ENCODE measurements around the gene TNFRSF13B.

The TNFRSF13B gene

DNA sequence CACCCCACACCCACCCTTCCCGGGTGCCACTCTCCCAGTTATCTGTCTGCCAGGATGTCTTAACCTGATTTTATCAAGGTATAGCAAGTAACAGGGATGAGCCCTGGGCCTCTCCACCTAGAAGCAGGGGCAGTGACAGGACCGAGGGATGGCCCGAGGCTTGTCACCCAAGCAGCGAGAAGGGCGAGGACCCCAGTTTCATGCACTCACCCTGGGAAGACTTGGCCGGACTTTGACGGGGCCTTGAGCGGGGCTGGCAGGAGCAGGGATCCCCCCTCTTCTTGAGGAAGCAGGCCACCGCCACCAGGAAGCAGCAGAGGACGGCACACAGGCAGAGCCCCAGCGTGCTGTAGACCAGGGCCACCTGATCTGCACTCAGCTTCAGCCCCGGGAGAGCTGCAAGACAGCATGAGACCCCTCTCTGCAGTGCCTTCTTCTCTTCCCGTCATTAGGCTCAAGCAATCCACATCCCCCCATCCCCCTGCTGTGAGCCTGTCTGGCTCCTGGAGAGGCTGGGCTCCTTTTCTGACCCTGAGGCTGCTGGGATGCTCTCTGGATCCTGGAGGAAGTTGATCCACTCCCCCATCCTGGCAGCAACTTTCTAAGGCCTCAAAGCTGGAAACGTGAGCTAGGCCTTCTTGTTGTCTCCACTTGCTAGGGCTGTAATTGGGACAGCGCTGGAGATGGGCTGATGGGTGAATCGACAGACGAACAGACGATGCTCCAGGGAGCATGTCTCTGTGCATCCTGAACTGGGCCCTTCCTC, 31.6 kb downstream of the TNFRSF13B start:
- H3K4me3 ChIP-seq (replicated peaks; ENCODE audit: low read depth, low read length): no peak overlapping the region
- no peak for DNase-seq (ENCODE audit: low read depth)
- TF ChIP-seq, protein P1, sequence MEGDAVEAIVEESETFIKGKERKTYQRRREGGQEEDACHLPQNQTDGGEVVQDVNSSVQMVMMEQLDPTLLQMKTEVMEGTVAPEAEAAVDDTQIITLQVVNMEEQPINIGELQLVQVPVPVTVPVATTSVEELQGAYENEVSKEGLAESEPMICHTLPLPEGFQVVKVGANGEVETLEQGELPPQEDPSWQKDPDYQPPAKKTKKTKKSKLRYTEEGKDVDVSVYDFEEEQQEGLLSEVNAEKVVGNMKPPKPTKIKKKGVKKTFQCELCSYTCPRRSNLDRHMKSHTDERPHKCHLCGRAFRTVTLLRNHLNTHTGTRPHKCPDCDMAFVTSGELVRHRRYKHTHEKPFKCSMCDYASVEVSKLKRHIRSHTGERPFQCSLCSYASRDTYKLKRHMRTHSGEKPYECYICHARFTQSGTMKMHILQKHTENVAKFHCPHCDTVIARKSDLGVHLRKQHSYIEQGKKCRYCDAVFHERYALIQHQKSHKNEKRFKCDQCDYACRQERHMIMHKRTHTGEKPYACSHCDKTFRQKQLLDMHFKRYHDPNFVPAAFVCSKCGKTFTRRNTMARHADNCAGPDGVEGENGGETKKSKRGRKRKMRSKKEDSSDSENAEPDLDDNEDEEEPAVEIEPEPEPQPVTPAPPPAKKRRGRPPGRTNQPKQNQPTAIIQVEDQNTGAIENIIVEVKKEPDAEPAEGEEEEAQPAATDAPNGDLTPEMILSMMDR (IDR thresholded peaks at IDR 0.05; ENCODE audit: low read length, missing control alignments): no peak

DNA sequence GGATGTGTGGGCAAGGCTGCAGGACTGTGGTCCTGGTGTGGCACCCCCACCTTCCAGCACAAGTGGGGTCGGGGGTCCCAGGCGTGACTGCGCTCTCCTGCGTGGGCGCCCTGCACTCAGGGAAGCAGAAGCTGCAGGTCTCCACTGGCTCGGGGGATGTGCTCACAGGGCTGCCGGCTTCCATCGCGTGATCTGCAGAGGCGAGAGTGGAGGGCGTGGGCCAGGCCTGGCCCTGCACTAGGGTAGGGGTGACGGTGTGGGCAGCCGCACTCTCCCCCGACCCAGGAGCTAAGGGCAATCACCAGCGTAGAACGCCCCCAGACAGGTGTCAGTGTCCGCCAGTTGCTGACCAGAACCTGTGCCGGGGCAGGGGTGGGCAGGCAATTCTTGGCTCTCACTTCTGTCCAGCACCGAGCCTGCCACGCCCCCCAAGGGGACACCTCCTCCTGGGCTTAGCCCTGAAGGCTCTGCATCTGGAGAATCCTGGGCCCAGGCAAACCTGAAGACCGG, 32.3 kb downstream of the TNFRSF13B start:
- DNase-seq (ENCODE audit: low read depth): no peak
- no peak overlapping the region for H3K4me3 ChIP-seq (replicated peaks; ENCODE audit: low read depth, low read length)
- TF ChIP-seq, protein P1 (IDR thresholded peaks at IDR 0.05; ENCODE audit: low read length, missing control alignments): no peak

DNA sequence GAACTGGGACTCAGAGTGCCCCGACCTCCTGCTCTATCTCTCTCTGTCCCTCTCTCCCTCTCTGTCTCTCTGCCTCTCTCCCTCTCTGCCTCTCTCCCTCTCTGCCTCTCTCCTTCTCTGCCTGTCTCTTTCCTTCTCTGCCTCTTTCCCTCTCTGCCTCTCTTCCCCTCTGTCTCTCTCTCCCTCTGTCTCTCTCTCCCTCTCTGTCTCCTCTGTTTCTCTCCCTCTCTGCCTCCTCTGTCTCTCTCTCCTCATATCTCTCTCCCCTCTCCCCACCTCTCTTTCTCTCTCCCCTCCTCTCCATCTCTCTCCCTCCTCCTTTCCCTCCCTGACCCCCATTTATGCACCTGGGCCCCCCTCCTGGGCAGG, 32.7 kb downstream of the TNFRSF13B start:
- DNase-seq (ENCODE audit: low read depth): no peak
- no peak overlapping the region for H3K4me3 ChIP-seq (replicated peaks; ENCODE audit: low read depth, low read length)
- TF ChIP-seq, protein P1 (IDR thresholded peaks at IDR 0.05; ENCODE audit: low read length, missing control alignments): no peak

DNA sequence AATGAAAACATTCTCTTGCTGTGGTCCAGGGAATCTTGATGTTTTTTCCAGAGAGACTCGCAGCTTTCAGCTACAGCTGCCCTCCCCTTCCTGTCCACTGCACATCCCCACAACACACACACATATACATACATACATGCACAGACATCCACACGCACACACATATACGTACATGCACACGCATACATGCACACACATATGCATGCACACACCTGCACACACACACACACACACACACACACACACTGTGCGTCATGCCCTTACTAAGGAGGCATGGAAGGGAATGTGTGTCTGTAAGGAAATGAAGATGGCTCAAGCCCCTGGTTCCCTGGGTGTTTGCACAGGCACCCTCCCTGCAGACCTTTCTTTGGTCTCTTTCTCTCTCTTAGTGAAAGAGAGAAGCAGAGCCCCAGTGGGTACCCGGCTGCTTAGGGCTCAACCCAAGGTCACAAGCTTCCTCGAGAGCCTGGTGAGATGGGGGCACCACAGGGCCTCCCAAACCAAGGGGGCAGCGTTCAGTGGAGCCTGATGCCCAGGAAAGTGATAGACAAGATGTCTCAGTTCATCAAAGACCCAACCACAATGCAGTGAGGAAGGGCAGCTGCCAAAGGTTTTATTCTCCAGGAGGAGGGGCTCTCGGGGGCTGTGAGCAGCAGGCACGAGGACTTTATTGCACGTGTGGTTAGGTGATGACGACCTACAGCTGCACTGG, 33.3 kb downstream of the TNFRSF13B start:
- no peak overlapping the region for H3K4me3 ChIP-seq (replicated peaks; ENCODE audit: low read depth, low read length)
- TF ChIP-seq, protein P1 (IDR thresholded peaks at IDR 0.05; ENCODE audit: low read length, missing control alignments): no peak
- DNase-seq (ENCODE audit: low read depth): no peak

DNA sequence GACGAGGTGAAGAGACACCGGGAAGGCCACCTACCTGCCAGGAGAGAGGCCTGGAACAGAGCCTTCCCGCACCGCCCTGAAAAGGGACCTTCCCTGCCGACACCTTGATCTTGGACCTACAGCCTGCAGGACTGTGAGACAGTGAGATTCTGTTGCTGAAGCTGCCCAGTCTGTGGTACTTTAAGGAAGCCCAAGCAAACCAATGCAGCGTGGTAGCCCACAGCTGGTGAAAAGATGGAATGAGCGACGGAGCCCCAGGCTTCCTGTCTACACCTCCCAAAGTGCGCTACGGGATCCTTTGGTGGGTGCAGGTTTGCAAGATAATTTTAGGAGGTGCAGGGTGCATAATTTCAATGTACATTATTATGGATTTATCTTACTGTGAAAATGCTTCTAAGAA, 33.9 kb downstream of the TNFRSF13B start:
- no peak for DNase-seq (ENCODE audit: low read depth)
- TF ChIP-seq, protein P1 (IDR thresholded peaks at IDR 0.05; ENCODE audit: low read length, missing control alignments): no peak
- no peak overlapping the region for H3K4me3 ChIP-seq (replicated peaks; ENCODE audit: low read depth, low read length)

DNA sequence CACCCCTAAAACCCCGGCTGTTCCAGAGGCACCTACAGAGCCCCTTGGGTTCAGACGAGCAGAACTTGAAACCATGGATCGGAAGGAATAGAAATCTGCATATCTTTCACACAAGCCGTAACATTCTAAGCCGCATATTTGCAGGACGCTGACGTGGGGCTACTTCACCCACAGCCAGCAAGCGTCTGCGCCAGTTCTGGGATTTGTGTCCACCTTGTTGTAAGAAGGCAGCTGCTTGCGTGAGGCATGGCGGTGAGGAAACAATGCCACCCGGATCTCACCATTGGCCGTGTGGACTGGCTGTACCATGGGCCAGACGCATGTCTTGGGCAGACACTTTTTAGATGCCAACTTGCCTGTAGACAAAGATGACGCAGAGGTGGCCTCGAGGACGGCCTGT, 34.5 kb downstream of the TNFRSF13B start:
- TF ChIP-seq, protein P1 (IDR thresholded peaks at IDR 0.05; ENCODE audit: low read length, missing control alignments): no peak
- no peak overlapping the region for H3K4me3 ChIP-seq (replicated peaks; ENCODE audit: low read depth, low read length)
- DNase-seq (ENCODE audit: low read depth): no peak

Measured in fibroblast of pulmonary artery (primary cell).